ENCODE data around the gene POLE. TPM values are rescaled to one million over a fixed set of nuclear protein-coding genes. Genes with fewer than 3 reads are reported as not detected.

POLE gene
- total RNA-seq, 1 experiment from 2014 or later = 62.9 TPM

DNA sequence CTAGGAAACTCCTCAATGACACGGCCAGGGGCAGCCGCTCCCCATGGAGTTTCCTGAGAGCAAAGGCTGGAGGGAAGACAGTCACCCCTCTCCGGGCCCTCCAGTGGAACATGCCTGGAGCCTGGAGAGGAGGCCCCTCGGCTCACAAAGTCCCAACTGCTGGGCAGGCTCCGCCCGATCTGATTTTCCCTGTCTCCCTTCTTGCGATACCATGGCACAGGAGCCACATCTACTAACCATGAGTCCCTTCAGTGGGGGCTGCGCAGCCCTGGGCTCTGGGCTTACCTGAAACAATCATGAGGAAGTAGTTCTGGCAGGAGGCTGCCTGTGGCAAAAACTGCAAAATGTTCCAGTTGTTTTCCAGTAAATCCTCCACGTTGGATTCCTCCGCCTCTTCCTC lies 53.2 kb downstream of the POLE start:
- H3K27ac ChIP-seq = no peak overlapping the region
- ChIA-PET CTCF (no interaction called here), POLR2A (ENCODE audit: unreplicated experiment) (no interaction called here)
- no peaks in the 10 kb centered on the region for H4K20me1 ChIP-seq (ENCODE audit: insufficient read depth)
- no peak overlapping the region for H3K4me2 ChIP-seq
- H2AFZ ChIP-seq = no peak overlapping the region
- no peaks in the 10 kb centered on the region for H3K9me3 ChIP-seq (ENCODE audit: insufficient read depth, low read depth)
- H3K4me1 ChIP-seq (replicated peaks; ENCODE audit: insufficient read depth) = no peaks in the 10 kb centered on the region
- H3K27me3 ChIP-seq (ENCODE audit: insufficient read depth, low read depth) = no peaks in the 10 kb centered on the region
- H3K9me2 ChIP-seq (ENCODE audit: insufficient read depth) = no peaks in the 10 kb centered on the region
- intact Hi-C loops (cut with micrococcal nuclease; ENCODE audit: unreplicated experiment) = no loop called here
- no peaks in the 10 kb centered on the region; the same call in 1 of the 2 replicates for H3F3A ChIP-seq (ENCODE audit: insufficient read depth, low read depth)
- DNase-seq = no peak
- no peak overlapping the region for H3K4me3 ChIP-seq
- BruUV-seq (replicated peaks) = no TSS peak
- H3K79me2 ChIP-seq (ENCODE audit: low read depth) = no peaks in the 10 kb centered on the region
- peaks cover 12% of the 10 kb centered on the region for H3K36me3 ChIP-seq (ENCODE audit: low read depth)
- TF ChIP-seq, protein P1, sequence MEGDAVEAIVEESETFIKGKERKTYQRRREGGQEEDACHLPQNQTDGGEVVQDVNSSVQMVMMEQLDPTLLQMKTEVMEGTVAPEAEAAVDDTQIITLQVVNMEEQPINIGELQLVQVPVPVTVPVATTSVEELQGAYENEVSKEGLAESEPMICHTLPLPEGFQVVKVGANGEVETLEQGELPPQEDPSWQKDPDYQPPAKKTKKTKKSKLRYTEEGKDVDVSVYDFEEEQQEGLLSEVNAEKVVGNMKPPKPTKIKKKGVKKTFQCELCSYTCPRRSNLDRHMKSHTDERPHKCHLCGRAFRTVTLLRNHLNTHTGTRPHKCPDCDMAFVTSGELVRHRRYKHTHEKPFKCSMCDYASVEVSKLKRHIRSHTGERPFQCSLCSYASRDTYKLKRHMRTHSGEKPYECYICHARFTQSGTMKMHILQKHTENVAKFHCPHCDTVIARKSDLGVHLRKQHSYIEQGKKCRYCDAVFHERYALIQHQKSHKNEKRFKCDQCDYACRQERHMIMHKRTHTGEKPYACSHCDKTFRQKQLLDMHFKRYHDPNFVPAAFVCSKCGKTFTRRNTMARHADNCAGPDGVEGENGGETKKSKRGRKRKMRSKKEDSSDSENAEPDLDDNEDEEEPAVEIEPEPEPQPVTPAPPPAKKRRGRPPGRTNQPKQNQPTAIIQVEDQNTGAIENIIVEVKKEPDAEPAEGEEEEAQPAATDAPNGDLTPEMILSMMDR (conservative IDR thresholded peaks at IDR 0.05) = no peak
- TF ChIP-seq EZH2 (IDR thresholded peaks at IDR 0.05; ENCODE audit: low read depth) = no peak

DNA sequence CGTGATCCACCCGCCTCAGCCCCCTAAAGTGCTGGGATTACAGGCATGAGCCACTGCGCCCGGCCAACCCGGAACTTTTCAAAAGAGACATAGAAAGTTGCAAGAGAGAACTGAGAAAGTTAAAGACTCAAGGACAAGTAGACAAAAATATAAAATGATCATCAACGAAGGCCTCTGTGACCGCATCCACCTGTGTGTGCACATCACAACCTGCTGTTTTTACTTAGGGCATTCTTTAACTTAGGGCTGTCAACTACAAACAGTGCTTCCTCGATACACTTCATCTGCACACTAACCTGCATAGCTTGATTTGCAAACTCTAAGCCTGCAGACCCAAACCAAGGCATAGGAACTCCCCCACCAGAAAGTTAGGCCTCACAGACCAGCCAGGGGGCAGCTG lies 53.7 kb downstream of the POLE start:
- POLR2A ChIA-PET (ENCODE audit: unreplicated experiment) = no interaction called here
- no peak overlapping the region for H3K4me3 ChIP-seq

DNA sequence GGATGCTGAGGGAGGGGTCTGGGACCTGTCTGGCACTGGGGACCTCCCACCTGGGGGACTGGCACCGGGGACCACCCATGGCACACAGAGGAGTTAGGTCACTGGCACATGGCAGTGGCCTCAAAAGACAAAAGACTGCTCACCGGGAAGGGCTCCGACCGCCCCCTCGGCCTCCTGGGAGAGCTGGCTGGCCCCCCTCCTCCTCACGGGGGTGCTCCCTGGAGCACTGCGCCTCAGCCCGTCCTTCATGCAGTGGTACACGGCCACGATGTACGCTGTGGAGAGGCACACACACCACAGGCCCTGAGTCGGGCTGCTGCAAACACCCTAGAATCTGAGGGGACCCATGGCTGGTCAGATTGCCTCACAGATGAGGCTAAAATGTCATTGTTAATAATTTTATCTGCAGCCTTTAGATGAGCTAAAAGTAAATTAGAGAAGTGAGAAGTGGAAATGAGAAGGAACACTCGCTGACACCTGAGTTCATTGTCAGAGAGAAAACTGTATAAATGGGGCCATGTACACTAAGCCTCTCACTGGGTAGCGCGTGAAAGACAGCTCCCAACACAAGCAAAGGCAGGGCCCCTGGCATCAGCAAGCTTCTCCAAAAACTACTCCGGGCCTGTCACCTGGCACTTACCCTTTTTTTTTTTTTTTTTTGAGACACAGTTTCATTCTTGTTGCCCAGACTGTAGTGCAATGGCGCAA lies 54.5 kb downstream of the POLE start:
- Histone ChIP-seq H3K79me2 (ENCODE audit: low read depth) (no peaks in the 10 kb centered on the region), H3K36me3 (ENCODE audit: low read depth) (peaks cover 12% of the 10 kb centered on the region), H3K9me3 (ENCODE audit: insufficient read depth, low read depth) (no peaks in the 10 kb centered on the region), H3K27me3 (ENCODE audit: insufficient read depth, low read depth) (no peaks in the 10 kb centered on the region), H3K4me1 (replicated peaks; ENCODE audit: insufficient read depth) (no peaks in the 10 kb centered on the region), H3K4me2 (no peak overlapping the region), H2AFZ (no peak overlapping the region), H3F3A (ENCODE audit: insufficient read depth, low read depth) (no peaks in the 10 kb centered on the region), H4K20me1 (ENCODE audit: insufficient read depth) (no peaks in the 10 kb centered on the region), H3K27ac (no peak overlapping the region), H3K9me2 (ENCODE audit: insufficient read depth) (no peaks in the 10 kb centered on the region), H3K4me3 (no peak overlapping the region)
- no peak for TF ChIP-seq EZH2 (IDR thresholded peaks at IDR 0.05; ENCODE audit: low read depth)
- TF ChIP-seq, protein P1 (conservative IDR thresholded peaks at IDR 0.05) = no peak
- intact Hi-C loops (cut with micrococcal nuclease; ENCODE audit: unreplicated experiment) = no loop called here
- ChIA-PET CTCF (no interaction called here), POLR2A (ENCODE audit: unreplicated experiment) (no interaction called here)
- no peak for DNase-seq
- no TSS peak for BruUV-seq (replicated peaks)

More for the DNA sequence above, 53.7 kb downstream of the POLE start:
- H3K36me3 ChIP-seq (ENCODE audit: low read depth) = peaks cover 12% of the 10 kb centered on the region
- DNase-seq = no peak
- H3K4me1 ChIP-seq (replicated peaks; ENCODE audit: insufficient read depth) = no peaks in the 10 kb centered on the region
- CTCF ChIA-PET = no interaction called here
- H3K4me2 ChIP-seq = no peak overlapping the region
- no peaks in the 10 kb centered on the region for H3K9me2 ChIP-seq (ENCODE audit: insufficient read depth)
- no peaks in the 10 kb centered on the region; the same call in 1 of the 2 replicates for H3F3A ChIP-seq (ENCODE audit: insufficient read depth, low read depth)
- no peaks in the 10 kb centered on the region for H4K20me1 ChIP-seq (ENCODE audit: insufficient read depth)
- H3K9me3 ChIP-seq (ENCODE audit: insufficient read depth, low read depth) = no peaks in the 10 kb centered on the region
- H3K27ac ChIP-seq = no peak overlapping the region
- H2AFZ ChIP-seq = no peak overlapping the region
- no peaks in the 10 kb centered on the region for H3K79me2 ChIP-seq (ENCODE audit: low read depth)
- TF ChIP-seq, protein P1 (conservative IDR thresholded peaks at IDR 0.05) = no peak
- no peak for TF ChIP-seq EZH2 (IDR thresholded peaks at IDR 0.05; ENCODE audit: low read depth)
- intact Hi-C loops (cut with micrococcal nuclease; ENCODE audit: unreplicated experiment) = no loop called here
- no peaks in the 10 kb centered on the region for H3K27me3 ChIP-seq (ENCODE audit: insufficient read depth, low read depth)
- BruUV-seq (replicated peaks) = no TSS peak
